ENCODE results near the gene TMEM120A. TPM values are rescaled to one million over a fixed set of nuclear protein-coding genes. Genes with fewer than 3 reads are reported as not detected.
"Not testable (repeated sequence)": the region's sequence is repeated elsewhere in the genome, so short reads cannot be mapped to it uniquely, and the experiment has no call there.

The TMEM120A gene
- total RNA-seq, 6 experiments from 2014 or later = 20.8 to 104 (median 53.1) TPM

- TF ChIP-seq, protein P1, sequence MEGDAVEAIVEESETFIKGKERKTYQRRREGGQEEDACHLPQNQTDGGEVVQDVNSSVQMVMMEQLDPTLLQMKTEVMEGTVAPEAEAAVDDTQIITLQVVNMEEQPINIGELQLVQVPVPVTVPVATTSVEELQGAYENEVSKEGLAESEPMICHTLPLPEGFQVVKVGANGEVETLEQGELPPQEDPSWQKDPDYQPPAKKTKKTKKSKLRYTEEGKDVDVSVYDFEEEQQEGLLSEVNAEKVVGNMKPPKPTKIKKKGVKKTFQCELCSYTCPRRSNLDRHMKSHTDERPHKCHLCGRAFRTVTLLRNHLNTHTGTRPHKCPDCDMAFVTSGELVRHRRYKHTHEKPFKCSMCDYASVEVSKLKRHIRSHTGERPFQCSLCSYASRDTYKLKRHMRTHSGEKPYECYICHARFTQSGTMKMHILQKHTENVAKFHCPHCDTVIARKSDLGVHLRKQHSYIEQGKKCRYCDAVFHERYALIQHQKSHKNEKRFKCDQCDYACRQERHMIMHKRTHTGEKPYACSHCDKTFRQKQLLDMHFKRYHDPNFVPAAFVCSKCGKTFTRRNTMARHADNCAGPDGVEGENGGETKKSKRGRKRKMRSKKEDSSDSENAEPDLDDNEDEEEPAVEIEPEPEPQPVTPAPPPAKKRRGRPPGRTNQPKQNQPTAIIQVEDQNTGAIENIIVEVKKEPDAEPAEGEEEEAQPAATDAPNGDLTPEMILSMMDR (IDR thresholded peaks at IDR 0.05) = no peak
- no peak for TF ChIP-seq POLR2A (IDR thresholded peaks at IDR 0.05)
- 78% methylated on average over 13 of the region's 13 CpGs for WGBS (ENCODE audit: insufficient coverage, low coverage, low lambda C conversion rate, missing lambda C conversion rate)
- H3K27ac ChIP-seq = no peak overlapping the region
- no peak for DNase-seq
- no peaks in the 10 kb centered on the region for H3K4me1 ChIP-seq
- intact Hi-C loops (cut with DNase I) = loop anchor here in 1 of 2 donors (10.0 kb wide), 1 partner anchor 152 kb away; no protein-coding TSS in a partner anchor
- no peak overlapping the region for H3K4me3 ChIP-seq
- no peaks in the 10 kb centered on the region for H3K9me3 ChIP-seq
- no peak for ATAC-seq
- H3K36me3 ChIP-seq = peaks cover 0 to 8% (median 0%) of the 10 kb centered on the region in 4 donors
- H3K27me3 ChIP-seq = no peaks in the 10 kb centered on the region
These were observed 22.0 kb upstream of the TMEM120A start for GRCh38 chr7:76016191-76016947.

GRCh38 chr7:76011442-76011861 lies 17.1 kb upstream of the TMEM120A start:
- Histone ChIP-seq H3K4me3 (no peak overlapping the region), H3K4me1 (no peaks in the 10 kb centered on the region), H3K27me3 (no peaks in the 10 kb centered on the region), H3K36me3 (peaks cover 0 to 5% (median 0%) of the 10 kb centered on the region in 4 donors), H3K9me3 (no peaks in the 10 kb centered on the region), H3K27ac (no peak overlapping the region)
- intact Hi-C loops (cut with DNase I) = loop anchor here in 1 of 2 donors (10.0 kb wide), 1 partner anchor 147 kb away; no protein-coding TSS in a partner anchor
- ATAC-seq = peak in 2 of 4 donors; percentile 19 to 40
- no peak for TF ChIP-seq POLR2A (IDR thresholded peaks at IDR 0.05)
- TF ChIP-seq, protein P1 (IDR thresholded peaks at IDR 0.05) = no peak
- 72% methylated on average over 6 of the region's 8 CpGs for WGBS (ENCODE audit: insufficient coverage, low coverage, low lambda C conversion rate, missing lambda C conversion rate)
- no peak for DNase-seq

GRCh38 chr7:76009672-76010600 lies 15.5 kb upstream of the TMEM120A start:
- Histone ChIP-seq H3K4me1 (no peaks in the 10 kb centered on the region), H3K27ac (no peak overlapping the region), H3K27me3 (no peaks in the 10 kb centered on the region), H3K36me3 (peaks cover 0 to 5% (median 0%) of the 10 kb centered on the region in 4 donors), H3K9me3 (no peaks in the 10 kb centered on the region), H3K4me3 (no peak overlapping the region)
- intact Hi-C loops (cut with DNase I) = loop anchor here in 1 of 2 donors (10.0 kb wide), 1 partner anchor 145 kb away; no protein-coding TSS in a partner anchor
- ATAC-seq = no peak
- DNase-seq = no peak
- WGBS (ENCODE audit: insufficient coverage, low coverage, low lambda C conversion rate, missing lambda C conversion rate) = 81% methylated on average over 6 of the region's 11 CpGs
- TF ChIP-seq POLR2A (IDR thresholded peaks at IDR 0.05) = no peak
- TF ChIP-seq, protein P1 (IDR thresholded peaks at IDR 0.05) = no peak

GRCh38 chr7:76008156-76008687 lies 13.8 kb upstream of the TMEM120A start:
- DNase-seq (no peak), ATAC-seq (no peak)
- TF ChIP-seq, protein P1 (IDR thresholded peaks at IDR 0.05) = no peak
- TF ChIP-seq POLR2A (IDR thresholded peaks at IDR 0.05) = no peak
- H3K27ac ChIP-seq = no peak overlapping the region
- WGBS (ENCODE audit: insufficient coverage, low coverage, low lambda C conversion rate, missing lambda C conversion rate) = 71% methylated on average over 7 of the region's 8 CpGs
- H3K4me3 ChIP-seq = no peak overlapping the region
- no peaks in the 10 kb centered on the region for H3K9me3 ChIP-seq
- no peaks in the 10 kb centered on the region for H3K4me1 ChIP-seq
- H3K27me3 ChIP-seq = no peaks in the 10 kb centered on the region
- intact Hi-C loops (cut with DNase I) = no loop called here
- peaks cover 0 to 14% (median 0%) of the 10 kb centered on the region in 4 donors for H3K36me3 ChIP-seq

DNA sequence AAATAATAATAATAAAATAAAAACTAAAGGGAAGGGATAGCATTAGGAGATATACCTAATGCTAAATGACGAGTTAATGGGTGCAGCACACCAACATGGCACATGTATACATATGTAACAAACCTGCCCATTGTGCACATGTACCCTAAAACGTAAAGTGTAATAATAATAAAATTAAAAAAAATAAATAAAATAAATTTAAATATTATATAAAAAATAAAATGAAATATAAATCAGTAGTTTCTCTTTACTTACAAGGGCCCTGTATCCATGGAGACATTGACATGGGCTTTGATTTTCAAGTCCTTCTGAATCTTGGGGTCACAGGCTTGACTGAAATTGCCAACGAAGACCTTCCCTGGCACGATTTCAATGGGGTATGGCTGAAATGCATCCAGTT lies 10.6 kb upstream of the TMEM120A start:
- 91% methylated on average over 3 of the region's 4 CpGs for WGBS (ENCODE audit: insufficient coverage, low coverage, low lambda C conversion rate, missing lambda C conversion rate)
- H3K36me3 ChIP-seq = peaks cover 0 to 11% (median 0%) of the 10 kb centered on the region in 4 donors
- H3K27ac ChIP-seq; intact Hi-C loops (cut with DNase I); H3K9me3 ChIP-seq; H3K4me1 ChIP-seq; H3K27me3 ChIP-seq; H3K4me3 ChIP-seq; DNase-seq; ATAC-seq: not testable (repeated sequence)
